Measurements from ENCODE around the gene SEPTIN2. TPM values are rescaled to one million over a fixed set of nuclear protein-coding genes. Genes with fewer than 3 reads are reported as not detected.

The SEPTIN2 gene
- total RNA-seq, 1 experiment from 2014 or later = 342 TPM

DNA sequence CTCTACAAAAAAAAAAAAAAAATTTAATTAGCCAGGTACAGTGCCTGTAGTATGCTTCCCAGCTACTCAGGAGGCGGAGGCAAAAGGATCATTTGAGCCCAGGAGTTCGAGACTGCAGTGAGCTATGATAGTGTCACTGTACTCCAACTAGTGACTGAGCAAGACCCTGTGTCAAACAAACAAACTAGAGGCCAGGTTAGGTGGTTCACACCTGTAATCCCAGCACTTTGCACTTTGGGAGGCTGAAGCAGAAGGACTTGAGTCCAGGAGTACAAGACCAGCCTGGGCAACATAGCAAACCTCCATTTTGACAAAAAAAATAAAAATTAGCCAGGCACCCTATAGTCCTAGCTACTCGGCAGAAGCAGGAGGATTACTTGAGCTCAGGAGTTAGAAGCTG lies 13.6 kb upstream of the SEPTIN2 start:
- Histone ChIP-seq H3K9me3 (ENCODE audit: low read depth, low read length, poor library complexity, severe bottlenecking) (no peaks in the 10 kb centered on the region), H3K4me1 (ENCODE audit: insufficient read depth, low read length, poor library complexity, severe bottlenecking) (no peaks in the 10 kb centered on the region), H3K4me3 (ENCODE audit: low read depth, low read length, poor library complexity, severe bottlenecking) (no peak overlapping the region), H3K27me3 (replicated peaks; ENCODE audit: insufficient read depth, low read depth, low read length, poor library complexity) (no peaks in the 10 kb centered on the region), H3K27ac (ENCODE audit: low read depth, low read length, poor library complexity, severe bottlenecking) (no peak overlapping the region), H3K36me3 (ENCODE audit: insufficient read depth, low read length, poor library complexity, severe bottlenecking) (no peaks in the 10 kb centered on the region)
- no peak for DNase-seq (ENCODE audit: low spot score)
- POLR2A ChIA-PET (ENCODE audit: low non-redundant PET) = no interaction called here
- CTCF ChIA-PET = no interaction called here
- BruUV-seq (replicated peaks) = no TSS peak
- intact Hi-C loops (cut with micrococcal nuclease; ENCODE audit: unreplicated experiment) = no loop called here
- TF ChIP-seq EZH2 (IDR thresholded peaks at IDR 0.05; ENCODE audit: borderline replicate concordance, low read depth, low read length, poor library complexity, severe bottlenecking) = no peak
- TF ChIP-seq, protein P1, sequence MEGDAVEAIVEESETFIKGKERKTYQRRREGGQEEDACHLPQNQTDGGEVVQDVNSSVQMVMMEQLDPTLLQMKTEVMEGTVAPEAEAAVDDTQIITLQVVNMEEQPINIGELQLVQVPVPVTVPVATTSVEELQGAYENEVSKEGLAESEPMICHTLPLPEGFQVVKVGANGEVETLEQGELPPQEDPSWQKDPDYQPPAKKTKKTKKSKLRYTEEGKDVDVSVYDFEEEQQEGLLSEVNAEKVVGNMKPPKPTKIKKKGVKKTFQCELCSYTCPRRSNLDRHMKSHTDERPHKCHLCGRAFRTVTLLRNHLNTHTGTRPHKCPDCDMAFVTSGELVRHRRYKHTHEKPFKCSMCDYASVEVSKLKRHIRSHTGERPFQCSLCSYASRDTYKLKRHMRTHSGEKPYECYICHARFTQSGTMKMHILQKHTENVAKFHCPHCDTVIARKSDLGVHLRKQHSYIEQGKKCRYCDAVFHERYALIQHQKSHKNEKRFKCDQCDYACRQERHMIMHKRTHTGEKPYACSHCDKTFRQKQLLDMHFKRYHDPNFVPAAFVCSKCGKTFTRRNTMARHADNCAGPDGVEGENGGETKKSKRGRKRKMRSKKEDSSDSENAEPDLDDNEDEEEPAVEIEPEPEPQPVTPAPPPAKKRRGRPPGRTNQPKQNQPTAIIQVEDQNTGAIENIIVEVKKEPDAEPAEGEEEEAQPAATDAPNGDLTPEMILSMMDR (conservative IDR thresholded peaks at IDR 0.05; ENCODE audit: low read depth, low read length) = no peak

DNA sequence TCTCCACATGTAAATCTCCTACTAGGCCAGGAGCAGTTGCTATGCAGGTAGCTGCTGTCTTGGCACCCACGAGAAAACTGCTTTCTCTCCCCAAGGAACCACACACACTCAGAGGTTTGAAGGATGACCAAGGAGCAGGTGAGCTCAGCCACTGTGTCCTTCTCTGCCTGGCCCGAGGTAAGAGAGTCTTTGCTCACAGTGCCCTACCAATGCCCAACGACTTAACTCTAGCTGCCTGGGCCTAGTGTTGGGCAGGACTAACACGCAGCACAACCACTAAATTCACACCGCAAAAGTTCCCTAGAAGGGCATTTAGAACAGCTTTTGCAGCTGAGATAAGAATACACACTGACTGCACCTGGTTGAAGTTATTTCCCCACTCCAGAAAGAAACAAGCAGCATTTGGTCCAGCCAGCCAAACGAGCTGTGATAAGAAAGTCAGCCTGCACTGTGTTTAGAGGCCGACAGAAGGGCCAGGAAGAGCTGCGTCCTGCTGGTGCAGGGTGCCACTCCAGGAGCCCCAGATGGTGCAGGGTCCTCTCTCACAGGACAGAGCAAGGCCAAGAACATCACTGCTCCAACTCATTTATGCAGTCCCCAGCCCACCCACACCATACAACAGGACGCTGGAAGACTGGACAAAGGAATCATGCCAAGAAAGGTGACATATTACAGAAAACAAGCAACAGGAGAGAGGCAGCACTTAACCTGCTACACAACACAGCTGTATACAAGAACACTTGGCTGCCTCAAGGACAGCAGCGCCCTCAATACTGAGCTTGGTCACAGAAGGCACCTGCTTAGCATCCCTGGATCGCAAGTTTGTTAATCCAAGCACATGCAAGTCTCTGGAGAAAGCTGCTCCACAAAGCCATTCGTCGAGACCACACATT lies 12.7 kb upstream of the SEPTIN2 start:
- Histone ChIP-seq H3K4me1 (ENCODE audit: insufficient read depth, low read length, poor library complexity, severe bottlenecking) (no peaks in the 10 kb centered on the region), H3K27ac (ENCODE audit: low read depth, low read length, poor library complexity, severe bottlenecking) (no peak overlapping the region), H3K4me3 (ENCODE audit: low read depth, low read length, poor library complexity, severe bottlenecking) (no peak overlapping the region), H3K9me3 (ENCODE audit: low read depth, low read length, poor library complexity, severe bottlenecking) (no peaks in the 10 kb centered on the region), H3K36me3 (ENCODE audit: insufficient read depth, low read length, poor library complexity, severe bottlenecking) (no peaks in the 10 kb centered on the region), H3K27me3 (replicated peaks; ENCODE audit: insufficient read depth, low read depth, low read length, poor library complexity) (no peaks in the 10 kb centered on the region)
- BruUV-seq (replicated peaks) = no TSS peak
- ChIA-PET POLR2A (ENCODE audit: low non-redundant PET) (interaction anchor here (0.6 kb wide), 1 partner anchor 19 kb away, joined by 4 read pairs; no protein-coding TSS in a partner anchor), CTCF (interaction anchor here (0.6 kb wide), 1 partner anchor 450 kb away, joined by 3 read pairs; no protein-coding TSS in a partner anchor)
- no peak for TF ChIP-seq EZH2 (IDR thresholded peaks at IDR 0.05; ENCODE audit: borderline replicate concordance, low read depth, low read length, poor library complexity, severe bottlenecking)
- TF ChIP-seq, protein P1 (conservative IDR thresholded peaks at IDR 0.05; ENCODE audit: low read depth, low read length) = no peak
- intact Hi-C loops (cut with micrococcal nuclease; ENCODE audit: unreplicated experiment) = no loop called here
- DNase-seq (ENCODE audit: low spot score) = no peak

DNA sequence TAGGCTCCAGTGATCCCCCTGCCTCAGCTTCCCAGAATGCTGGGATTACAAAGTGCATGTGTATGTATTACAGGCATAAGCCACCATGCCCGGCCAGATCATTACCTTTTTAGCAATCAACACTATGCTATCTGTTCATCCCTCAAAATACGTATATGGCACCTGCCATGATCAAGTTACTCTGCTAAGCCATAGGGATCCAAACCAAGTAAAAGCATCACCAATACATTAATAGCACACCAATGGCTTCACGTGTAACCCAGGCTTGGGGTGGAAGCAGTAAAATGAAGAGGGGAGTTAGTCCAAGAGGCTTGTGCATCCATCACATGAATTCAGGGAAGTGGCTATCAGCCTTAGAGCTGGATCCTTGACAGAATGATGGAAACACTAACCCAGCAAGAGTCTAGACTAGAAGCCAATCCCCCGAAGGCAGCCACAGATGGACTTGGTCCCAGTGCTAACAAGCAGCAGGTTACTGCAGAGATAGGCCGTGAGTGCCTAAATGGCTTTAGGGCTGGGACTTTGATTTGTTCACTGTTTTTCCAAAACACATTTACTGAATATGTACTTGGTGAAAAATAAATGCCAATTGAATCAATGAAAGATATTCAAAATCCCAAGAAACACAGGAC lies 11.6 kb upstream of the SEPTIN2 start:
- no peak overlapping the region for H3K4me3 ChIP-seq (ENCODE audit: low read depth, low read length, poor library complexity, severe bottlenecking)
- POLR2A ChIA-PET (ENCODE audit: low non-redundant PET) = no interaction called here
- CTCF ChIA-PET = no interaction called here
- H3K36me3 ChIP-seq (ENCODE audit: insufficient read depth, low read length, poor library complexity, severe bottlenecking) = no peaks in the 10 kb centered on the region
- TF ChIP-seq, protein P1 (conservative IDR thresholded peaks at IDR 0.05; ENCODE audit: low read depth, low read length) = no peak
- TF ChIP-seq EZH2 (IDR thresholded peaks at IDR 0.05; ENCODE audit: borderline replicate concordance, low read depth, low read length, poor library complexity, severe bottlenecking) = no peak
- intact Hi-C loops (cut with micrococcal nuclease; ENCODE audit: unreplicated experiment) = no loop called here
- BruUV-seq (replicated peaks) = no TSS peak
- no peak for DNase-seq (ENCODE audit: low spot score)
- H3K27ac ChIP-seq (ENCODE audit: low read depth, low read length, poor library complexity, severe bottlenecking) = no peak overlapping the region
- H3K4me1 ChIP-seq (ENCODE audit: insufficient read depth, low read length, poor library complexity, severe bottlenecking) = no peaks in the 10 kb centered on the region
- H3K27me3 ChIP-seq (replicated peaks; ENCODE audit: insufficient read depth, low read depth, low read length, poor library complexity) = no peaks in the 10 kb centered on the region
- H3K9me3 ChIP-seq (ENCODE audit: low read depth, low read length, poor library complexity, severe bottlenecking) = no peaks in the 10 kb centered on the region

All from A673 (cell line).